IMR-90 (cell line): ENCODE results near the gene TAGLN2. TPM values are rescaled to one million over a fixed set of nuclear protein-coding genes. Genes with fewer than 3 reads are reported as not detected.

ENCODE experiments used
- ATAC-seq: fragments of 200-7000 bp; cut with Tn5 transposase; 2 replicates; pipeline ENCODE4 v1.9.1; 2020; ENCODE audit warnings: low read depth, mild to moderate bottlenecking, moderate library complexity
- BruUV-seq: library from RNA; stranded (reverse); fragments of 400-500 nt; replicated peaks from 2 replicates; lab custom pipeline; 2021; lab: Mats Ljungman, UMichigan
- CTCF ChIA-PET: fragments of 300-600 bp; formaldehyde crosslinking; extraction: SDS; loops from one replicate; lab custom pipeline; 2021; ENCODE audit warnings: antibody characterized with exemption; lab: Yijun Ruan, JAX
- POLR2A ChIA-PET: fragments of 300-600 bp; sonication (Branson Sonifier 250); formaldehyde crosslinking; loops from one replicate; lab custom pipeline; 2022; ENCODE audit warnings: antibody characterized with exemption; ENCODE audit not compliant: unreplicated experiment; lab: Charles Lee
- DNase-seq: peaks from one replicate; pipeline ENCODE4 v3.0.0; 2013
- H2AFZ ChIP-seq: replicated peaks from 2 replicates; pipeline ENCODE3; 2013; ENCODE audit warnings: low read length, mild to moderate bottlenecking; ENCODE audit not compliant: poor library complexity
- H2AK5ac ChIP-seq: 2 replicates; pipeline ENCODE4 v1.6.1; 2013; ENCODE audit warnings: low read depth, low read length, inconsistent platforms
- H2AK9ac ChIP-seq: replicated peaks from 2 replicates; pipeline ENCODE3; 2013; ENCODE audit warnings: mild to moderate bottlenecking, low read depth, low read length, moderate library complexity; ENCODE audit not compliant: poor library complexity
- H2BK120ac ChIP-seq: 2 replicates; pipeline ENCODE4 v1.6.1; 2013; ENCODE audit warnings: low read depth, low read length, inconsistent platforms
- H2BK15ac ChIP-seq: 3 replicates; pipeline ENCODE4 v1.6.1; 2013; ENCODE audit warnings: low read depth, low read length, inconsistent platforms
- H2BK20ac ChIP-seq: 2 replicates; pipeline ENCODE4 v1.6.1; 2013; ENCODE audit warnings: low read depth, mild to moderate bottlenecking, inconsistent platforms, low read length, moderate library complexity
- H2BK5ac ChIP-seq: 2 replicates; pipeline ENCODE4 v1.6.1; 2013; ENCODE audit warnings: mild to moderate bottlenecking, low read depth, low read length, inconsistent platforms; ENCODE audit not compliant: poor library complexity, severe bottlenecking
- H3K14ac ChIP-seq: replicated peaks from 2 replicates; pipeline ENCODE4 v1.6.1; 2013; ENCODE audit warnings: low read depth, low read length, inconsistent platforms
- H3K18ac ChIP-seq: 2 replicates; pipeline ENCODE4 v1.6.1; 2013; ENCODE audit warnings: low read depth, low read length, control low read depth
- H3K23ac ChIP-seq: 2 replicates; pipeline ENCODE4 v1.6.1; 2013; ENCODE audit warnings: low read depth, low read length, inconsistent platforms
- H3K27ac ChIP-seq: 2 replicates; pipeline ENCODE4 v1.5.1; 2013; ENCODE audit warnings: mild to moderate bottlenecking, control low read depth, low read length; ENCODE audit not compliant: insufficient read depth
- H3K27me3 ChIP-seq: 2 replicates; pipeline ENCODE4 v1.6.1; 2013; ENCODE audit warnings: low read length; ENCODE audit not compliant: control insufficient read depth, insufficient read depth
- H3K36me3 ChIP-seq: 2 replicates; pipeline ENCODE4 v1.6.1; 2013; ENCODE audit warnings: low read length, mixed read lengths; ENCODE audit not compliant: control insufficient read depth, insufficient read depth
- H3K4ac ChIP-seq: 2 replicates; pipeline ENCODE4 v1.6.1; 2013; ENCODE audit warnings: low read depth, low read length, inconsistent platforms
- H3K4me1 ChIP-seq: 2 replicates; pipeline ENCODE4 v1.6.1; 2013; ENCODE audit warnings: low read length, mixed read lengths; ENCODE audit not compliant: control insufficient read depth, insufficient read depth
- H3K4me2 ChIP-seq: 2 replicates; pipeline ENCODE4 v1.6.1; 2013; ENCODE audit warnings: low read depth, mild to moderate bottlenecking, control low read depth, low read length, moderate library complexity
- H3K4me3 ChIP-seq: 2 replicates; pipeline ENCODE4 v1.5.1; 2013; ENCODE audit warnings: low read depth, mild to moderate bottlenecking, control low read depth, low read length, moderate library complexity; ENCODE audit not compliant: insufficient read depth
- H3K56ac ChIP-seq: 2 replicates; pipeline ENCODE4 v1.6.1; 2013; ENCODE audit warnings: low read length, inconsistent platforms; ENCODE audit not compliant: insufficient read depth; ENCODE audit errors: extremely low read depth
- H3K79me1 ChIP-seq, 2 experiments: 2 replicates each; pipeline ENCODE4 v1.6.1; 2013; ENCODE audit warnings: low read length in 2 of 2, inconsistent platforms in 1 of 2, low read depth in 1 of 2
- H3K9ac ChIP-seq: 2 replicates; pipeline ENCODE4 v1.6.1; 2013; ENCODE audit warnings: low read depth, low read length, control low read depth
- H3K9me1 ChIP-seq: 2 replicates; pipeline ENCODE4 v1.6.1; 2013; ENCODE audit warnings: low read length, inconsistent platforms; ENCODE audit not compliant: insufficient read depth
- H3K9me3 ChIP-seq: 2 replicates; pipeline ENCODE4 v1.6.1; 2013; ENCODE audit warnings: low read length; ENCODE audit not compliant: control insufficient read depth, insufficient read depth
- H4K20me1 ChIP-seq: 2 replicates; pipeline ENCODE4 v1.6.1; 2013; ENCODE audit warnings: low read length, inconsistent platforms; ENCODE audit not compliant: insufficient read depth
- H4K5ac ChIP-seq: 2 replicates; pipeline ENCODE4 v1.6.1; 2013; ENCODE audit warnings: mild to moderate bottlenecking, low read depth, low read length, control low read depth
- H4K8ac ChIP-seq, 2 experiments: 2 replicates each; pipeline ENCODE4 v1.6.1; 2013; ENCODE audit warnings: low read depth in 2 of 2, low read length in 2 of 2, control low read depth in 1 of 2, inconsistent platforms in 1 of 2
- H4K91ac ChIP-seq: 2 replicates; pipeline ENCODE4 v1.6.1; 2013; ENCODE audit warnings: low read depth, low read length, inconsistent platforms; ENCODE audit not compliant: insufficient read depth
- BHLHE40 ChIP-seq: fragments of 150-350 bp; IDR thresholded peaks from 2 replicates; pipeline ENCODE4 v1.6.1; 2016; ENCODE audit warnings: mild to moderate bottlenecking, low read depth, low read length
- CEBPB ChIP-seq: IDR thresholded peaks from 2 replicates; pipeline ENCODE4 v1.6.1; 2012; ENCODE audit warnings: low read depth, low read length, improper control_type of control experiment
- FOS ChIP-seq: fragments of 150-350 bp; IDR thresholded peaks from 2 replicates; pipeline ENCODE4 v1.6.1; 2016; ENCODE audit warnings: low read depth, low read length
- NFE2L2 ChIP-seq: fragments of 150-350 bp; IDR thresholded peaks from 2 replicates; pipeline ENCODE4 v1.6.1; 2016; ENCODE audit warnings: low read depth, mild to moderate bottlenecking, low read length
- POLR2A ChIP-seq: IDR thresholded peaks from 2 replicates; pipeline ENCODE4 v1.6.1; 2012; ENCODE audit warnings: mild to moderate bottlenecking, low read depth, low read length
- RCOR1 ChIP-seq: IDR thresholded peaks from 2 replicates; pipeline ENCODE4 v1.6.1; 2012; ENCODE audit warnings: mild to moderate bottlenecking, low read length, improper control_type of control experiment; ENCODE audit not compliant: insufficient replicate concordance
- WGBS, 2 experiments: methylation state at CpG; one replicate each; pipeline versions ENCODE4 v1.1.5 to v1.1.7; 2013; ENCODE audit warnings: missing lambda C conversion rate in 2 of 2; ENCODE audit not compliant: insufficient read length in 1 of 2; ENCODE audit errors: extremely low coverage in 2 of 2; 5-methylcytosine and 5-hydroxymethylcytosine counted together
- dilution Hi-C: fragments of 300-500 bp; cut with HindIII; formaldehyde crosslinking; loops from one replicate; pipeline ENCODE4 v1.14.3; 2018; ENCODE audit warnings: low sequenced_read_pairs; ENCODE audit not compliant: unreplicated experiment
- in situ Hi-C: fragments of 300-500 bp; cut with MboI; formaldehyde crosslinking; loops from 3 replicates; pipeline ENCODE4 v1.14.3; 2019; ENCODE audit warnings: low sequenced_read_pairs, inconsistent platforms, mixed read lengths
- intact Hi-C: fragments of 100-400 bp; cut with micrococcal nuclease; formaldehyde crosslinking; loops from 2 replicates; pipeline ENCODE4 v1.10.0; 2022
- polyA plus RNA-seq, 3 experiments: library from polyadenylated mRNA; depleted of rRNA; stranded (reverse); fragments of >200 nt; gene quantifications; 2 replicates each; pipeline ENCODE4 v1.2.3, GENCODE V29; 2012; ENCODE audit warnings: low replicate concordance in 1 of 3
- total RNA-seq: library from RNA; depleted of rRNA; stranded (reverse); fragments of >200 nt; gene quantifications from 2 replicates; pipeline ENCODE4 v1.2.3, GENCODE V29; 2012

Gene TAGLN2
- total and polyA plus RNA-seq, 2 of the 4 experiments (the other 2 are of a cell fraction), result 440 to 634 TPM

DNA sequence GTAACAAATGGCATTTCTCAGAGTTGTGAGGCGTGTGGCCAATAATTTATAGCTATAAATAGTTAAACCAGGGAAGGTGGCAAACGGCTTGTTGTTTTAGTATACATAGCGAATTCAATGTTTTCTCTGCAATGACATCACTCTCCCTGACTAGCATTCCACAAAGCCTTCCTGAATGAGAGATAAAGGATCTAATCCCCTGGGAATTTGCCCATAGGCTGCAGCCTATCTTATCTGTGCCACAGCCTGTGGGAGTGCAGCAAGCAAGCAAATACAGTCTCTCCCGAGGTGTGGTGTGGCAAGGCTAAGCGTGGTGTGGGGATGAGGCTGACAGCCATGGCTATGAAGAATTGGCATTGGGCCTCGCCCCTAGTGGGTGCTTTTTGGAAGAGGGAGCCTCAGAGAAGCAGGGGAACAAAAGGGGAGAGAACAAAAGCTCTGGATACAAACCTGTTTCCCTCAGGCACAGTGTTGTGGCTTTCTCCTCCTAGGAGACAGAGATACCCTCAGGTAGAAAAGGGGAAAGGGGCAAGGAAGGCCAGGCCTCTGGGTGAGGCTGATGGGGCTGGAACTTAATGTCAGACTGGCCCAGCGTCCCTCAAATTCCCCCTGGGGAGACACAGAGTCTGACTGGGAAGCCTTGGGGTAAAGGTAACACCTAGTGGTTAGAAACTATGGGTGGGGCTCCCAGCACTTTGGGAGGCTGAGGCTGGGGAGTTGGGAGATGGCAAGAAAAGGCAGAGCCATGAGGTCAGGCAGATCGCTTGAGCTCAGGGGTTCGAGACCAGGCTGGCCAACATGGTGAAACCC is 8.9 kb downstream of the TAGLN2 start:
- Histone ChIP-seq H4K91ac (peak overlapping the region; percentile 66), H3K9me3 (no peaks in the 10 kb centered on the region), H3K27ac (peak overlapping the region; percentile 35), H2AFZ (peak overlapping the region; percentile 50), H3K4ac (peak overlapping the region; percentile 57), H3K36me3 (peaks cover 36% of the 10 kb centered on the region), H3K4me1 (peaks cover 33% of the 10 kb centered on the region), H2BK120ac (peak overlapping the region; percentile 66; the same call in 1 of the 2 replicates), H3K56ac (no peak overlapping the region), H3K4me3 (no peak overlapping the region), H3K9ac (no peak overlapping the region), H2AK9ac (peak overlapping the region; percentile 66), H3K79me1 (peaks cover 9 to 67% of the 10 kb centered on the region in 2 experiments), H3K23ac (peak overlapping the region; percentile 13; the same call in 1 of the 2 replicates), H3K14ac (peak overlapping the region; percentile 4; the same call in 1 of the 2 replicates), H3K27me3 (no peaks in the 10 kb centered on the region), H4K5ac (no peak overlapping the region), H4K20me1 (peaks cover 58% of the 10 kb centered on the region), H2BK5ac (peak overlapping the region; percentile 34), H3K18ac (peak overlapping the region; percentile 10; the same call in 1 of the 2 replicates), H3K9me1 (peaks cover 44% of the 10 kb centered on the region), H3K4me2 (0 out of 2 replicates have a peak overlapping the region, but pooled peaks have one; percentile 8), H2BK20ac (peak overlapping the region; percentile 11; the same call in 1 of the 2 replicates), H2BK15ac (no peak overlapping the region), H4K8ac (peak overlapping the region in 1 of 2 experiments; percentile 22; a peak in 1 of 4 replicates), H2AK5ac (peak overlapping the region; percentile 61)
- POLR2A ChIA-PET, result interaction anchor here (0.6 kb wide), 1 partner anchor 63 kb away, joined by 3 read pairs; no protein-coding TSS in a partner anchor
- TF ChIP-seq POLR2A, result peak; percentile 32; the same call in 1 of the 2 replicates
- TF ChIP-seq RCOR1, result peak; percentile 60
- no peak for TF ChIP-seq FOS
- peak; percentile 38; the same call in 1 of the 2 replicates for TF ChIP-seq BHLHE40
- TF ChIP-seq NFE2L2, result no peak
- peak; percentile 69 for TF ChIP-seq CEBPB
- WGBS, 2 experiments, result no CpG with 5 or more reads among the region's 9 CpGs
- intact Hi-C loops (no loop called here), dilution Hi-C loops (no loop called here), in situ Hi-C loops (no loop called here)
- no TSS peak for BruUV-seq
- DNase-seq (peak; percentile 91), ATAC-seq (peak; percentile 82)
- CTCF ChIA-PET, result interaction anchor here (0.6 to 1.3 kb wide), 3 partner anchors 9 to 117 kb away, joined by 3 read pairs; partner anchors contain the start of gene TAGLN2
